CD4-positive, alpha-beta T cell (primary cell): ENCODE results near the gene ITPRIP. TPM values are rescaled to one million over a fixed set of nuclear protein-coding genes. Genes with fewer than 3 reads are reported as not detected.

Experiments used
- ATAC-seq: fragments of 200-7000 bp; cut with Tn5 transposase; one replicate; pipeline ENCODE4 v1.10.0; 2022; ENCODE audit warnings: mild to moderate bottlenecking; ENCODE audit not compliant: poor library complexity
- CTCF ChIA-PET: fragments of 350-600 bp; sonication (Branson Sonifier 250); formaldehyde crosslinking; loops from one replicate; lab custom pipeline; 2021; ENCODE audit warnings: antibody characterized with exemption, inconsistent platforms; lab: Charles Lee
- POLR2A ChIA-PET: fragments of 350-600 bp; sonication (Branson Sonifier 250); formaldehyde crosslinking; loops from one replicate; lab custom pipeline; 2021; ENCODE audit warnings: antibody characterized with exemption, inconsistent platforms; lab: Charles Lee
- DNase-seq, 14 experiments: peaks; one replicate each; pipeline ENCODE4 v3.0.0-alpha.2; 2013 to 2020; ENCODE audit warnings: mixed read lengths in 2 of 14
- H3K27ac ChIP-seq, 2 donors: one replicate each; pipeline versions ENCODE4 v1.5.1 to v1.7.0; 2013; ENCODE audit warnings: low read length in 2 of 2, low read depth in 1 of 2, mild to moderate bottlenecking in 1 of 2
- H3K27me3 ChIP-seq, 2 experiments: 1 replicate in 1 of 2; 2 replicates in 1 of 2; pipeline versions ENCODE4 v1.6.1 to v1.7.0; 2013; ENCODE audit warnings: low read length in 2 of 2, control low read depth in 1 of 2, mild to moderate bottlenecking in 1 of 2, moderate library complexity in 1 of 2; ENCODE audit not compliant: insufficient read depth in 2 of 2, control insufficient read depth in 1 of 2
- H3K36me3 ChIP-seq: one replicate; pipeline ENCODE4 v1.6.1; 2013; ENCODE audit warnings: low read length, control low read depth; ENCODE audit not compliant: insufficient read depth
- H3K4me1 ChIP-seq: one replicate; pipeline ENCODE4 v1.6.1; 2013; ENCODE audit warnings: low read length, control low read depth; ENCODE audit not compliant: insufficient read depth
- H3K4me3 ChIP-seq: one replicate; pipeline ENCODE4 v1.5.1; 2013; ENCODE audit warnings: mild to moderate bottlenecking, low read length, moderate library complexity
- H3K9me3 ChIP-seq, 2 experiments: 1 replicate in 1 of 2; 2 replicates in 1 of 2; pipeline versions ENCODE4 v1.6.1 to v1.7.0; 2013; ENCODE audit warnings: low read length in 2 of 2, mild to moderate bottlenecking in 2 of 2, control low read depth in 1 of 2, moderate library complexity in 1 of 2; ENCODE audit not compliant: control insufficient read depth in 1 of 2, insufficient read depth in 1 of 2
- H3K27ac Mint-ChIP-seq: one replicate; pipeline ENCODE4 v1.8.0; 2020; ENCODE audit warnings: mixed read lengths
- H3K27me3 Mint-ChIP-seq: one replicate; pipeline ENCODE4 v1.8.0; 2021; ENCODE audit warnings: mixed read lengths
- H3K36me3 Mint-ChIP-seq: one replicate; pipeline ENCODE4 v1.8.0; 2021; ENCODE audit warnings: low read depth, mixed read lengths
- H3K4me1 Mint-ChIP-seq: one replicate; pipeline ENCODE4 v1.8.0; 2021; ENCODE audit warnings: low read depth, mixed read lengths
- H3K4me3 Mint-ChIP-seq: one replicate; pipeline ENCODE4 v1.8.0; 2020; ENCODE audit warnings: mild to moderate bottlenecking, mixed read lengths
- H3K9me3 Mint-ChIP-seq: one replicate; pipeline ENCODE4 v1.8.0; 2020; ENCODE audit warnings: mixed read lengths
- intact Hi-C, 2 experiments: fragments of 100-400 bp; cut with DNase I in 1 of 2; cut with micrococcal nuclease in 1 of 2; formaldehyde crosslinking; loops; one replicate each; pipeline versions ENCODE4 v1.15.1 to v1.9.0; 2023 to 2025; cut with DNase I, micrococcal nuclease
- total RNA-seq, 174 experiments: library from RNA in 2 of 174; stranded (reverse) in 2 of 174; gene quantifications; one replicate each; pipeline ENCODE4 v1.2.3 and lab custom pipeline; 2021 to 2026
- TF ChIP-seq, protein P1 (sequence below): fragments of 200-600 bp; IDR thresholded peaks from one replicate; pipeline ENCODE4 v1.8.0; 2022; ENCODE audit warnings: antibody characterized with exemption, mild to moderate bottlenecking

Gene ITPRIP
- total RNA-seq, 2 experiments from 2014 or later = 127 to 133 TPM

DNA sequence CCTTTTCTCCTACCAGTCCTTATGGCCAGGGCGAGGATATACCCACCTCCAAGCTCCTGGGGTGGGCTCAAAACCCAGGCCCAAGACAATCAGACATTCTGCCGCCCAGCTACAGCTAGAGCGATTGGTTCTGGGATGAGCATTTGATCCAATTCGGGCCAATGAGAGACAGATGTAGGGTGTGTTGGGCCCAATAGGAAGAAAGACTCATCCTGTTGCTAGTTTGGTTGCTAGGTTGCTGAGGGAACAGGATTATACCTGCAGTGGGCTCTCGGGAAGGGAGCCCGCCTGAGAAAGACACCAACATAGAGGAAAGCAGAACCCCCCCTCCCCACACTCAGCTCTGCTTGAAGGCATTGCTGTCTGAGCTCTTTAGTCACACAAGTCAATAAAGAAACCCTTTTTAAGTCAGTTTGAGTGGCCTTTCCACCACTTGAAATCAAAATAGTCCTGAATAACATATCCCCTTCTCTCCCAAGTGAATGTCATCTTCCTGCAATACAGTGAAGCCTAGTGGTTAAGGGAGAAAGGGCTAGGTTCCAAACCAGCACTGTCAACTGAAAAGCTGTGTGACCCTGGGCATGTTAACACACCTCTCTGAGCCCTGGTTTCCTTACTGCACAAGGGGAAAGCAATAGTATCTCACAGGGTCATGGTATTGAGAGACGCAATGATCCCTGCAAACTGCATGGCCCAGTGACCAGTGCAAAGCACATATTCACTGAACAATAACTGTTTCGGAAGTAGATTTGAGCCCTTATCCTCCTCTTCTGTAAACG is 21.8 kb downstream of the ITPRIP start:
- intact Hi-C loops = no loop called here
- no peaks in the 10 kb centered on the region for H3K27me3 ChIP-seq
- no peak overlapping the region for H3K4me3 Mint-ChIP-seq
- H3K27me3 Mint-ChIP-seq = no peaks in the 10 kb centered on the region
- DNase-seq = no peak
- CTCF ChIA-PET = interaction anchor here (0.8 to 2.0 kb wide), 2 partner anchors 11 to 37 kb away, joined by 3 to 5 read pairs; partner anchors contain the start of gene CFAP58
- ATAC-seq = no peak
- POLR2A ChIA-PET = no interaction called here
- H3K9me3 Mint-ChIP-seq = no peaks in the 10 kb centered on the region
- H3K27ac Mint-ChIP-seq = peak overlapping the region; percentile 73
- H3K27ac ChIP-seq = no peak overlapping the region
- TF ChIP-seq, protein P1, sequence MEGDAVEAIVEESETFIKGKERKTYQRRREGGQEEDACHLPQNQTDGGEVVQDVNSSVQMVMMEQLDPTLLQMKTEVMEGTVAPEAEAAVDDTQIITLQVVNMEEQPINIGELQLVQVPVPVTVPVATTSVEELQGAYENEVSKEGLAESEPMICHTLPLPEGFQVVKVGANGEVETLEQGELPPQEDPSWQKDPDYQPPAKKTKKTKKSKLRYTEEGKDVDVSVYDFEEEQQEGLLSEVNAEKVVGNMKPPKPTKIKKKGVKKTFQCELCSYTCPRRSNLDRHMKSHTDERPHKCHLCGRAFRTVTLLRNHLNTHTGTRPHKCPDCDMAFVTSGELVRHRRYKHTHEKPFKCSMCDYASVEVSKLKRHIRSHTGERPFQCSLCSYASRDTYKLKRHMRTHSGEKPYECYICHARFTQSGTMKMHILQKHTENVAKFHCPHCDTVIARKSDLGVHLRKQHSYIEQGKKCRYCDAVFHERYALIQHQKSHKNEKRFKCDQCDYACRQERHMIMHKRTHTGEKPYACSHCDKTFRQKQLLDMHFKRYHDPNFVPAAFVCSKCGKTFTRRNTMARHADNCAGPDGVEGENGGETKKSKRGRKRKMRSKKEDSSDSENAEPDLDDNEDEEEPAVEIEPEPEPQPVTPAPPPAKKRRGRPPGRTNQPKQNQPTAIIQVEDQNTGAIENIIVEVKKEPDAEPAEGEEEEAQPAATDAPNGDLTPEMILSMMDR = no peak
- H3K36me3 Mint-ChIP-seq = peaks cover 60% of the 10 kb centered on the region
- no peaks in the 10 kb centered on the region for H3K9me3 ChIP-seq
- H3K4me3 ChIP-seq = no peak overlapping the region
- peaks cover 37% of the 10 kb centered on the region for H3K4me1 ChIP-seq
- peaks cover 64% of the 10 kb centered on the region for H3K36me3 ChIP-seq
- peaks cover 56% of the 10 kb centered on the region for H3K4me1 Mint-ChIP-seq

DNA sequence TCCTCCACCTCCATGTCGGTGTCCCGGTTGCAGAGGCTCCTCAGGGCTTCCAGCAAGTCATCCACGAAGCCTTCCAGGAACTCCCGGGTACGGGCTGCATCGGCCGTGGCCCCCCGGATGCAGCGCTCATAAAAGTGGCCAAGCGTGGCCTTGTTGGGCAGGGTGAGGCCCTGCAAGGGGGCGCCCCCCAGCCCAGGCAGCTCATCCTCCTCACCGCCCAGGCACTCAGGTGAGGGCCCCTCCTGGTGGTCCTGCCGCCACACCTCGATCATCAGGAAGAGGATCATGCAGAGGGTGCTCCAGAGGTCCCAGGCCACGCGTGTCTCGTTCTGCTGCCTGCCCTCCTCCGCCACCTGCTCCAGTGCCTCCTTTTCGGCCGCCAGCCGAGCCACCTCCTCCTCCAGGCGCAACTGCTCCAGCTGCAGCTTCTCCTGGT is 22.8 kb downstream of the ITPRIP start:
- intact Hi-C loops = no loop called here
- no peak overlapping the region for H3K27ac ChIP-seq
- H3K4me1 ChIP-seq = peaks cover 36% of the 10 kb centered on the region
- Mint-ChIP-seq H3K4me1 (peaks cover 58% of the 10 kb centered on the region), H3K4me3 (no peak overlapping the region), H3K36me3 (peaks cover 67% of the 10 kb centered on the region), H3K9me3 (no peaks in the 10 kb centered on the region), H3K27ac (no peak overlapping the region), H3K27me3 (no peaks in the 10 kb centered on the region)
- ChIA-PET CTCF (interaction anchor here (0.8 to 2.0 kb wide), 2 partner anchors 10 to 38 kb away, joined by 3 to 5 read pairs; partner anchors contain the start of gene CFAP58), POLR2A (no interaction called here)
- no peak overlapping the region for H3K4me3 ChIP-seq
- DNase-seq (no peak), ATAC-seq (no peak)
- peaks cover 73% of the 10 kb centered on the region for H3K36me3 ChIP-seq
- H3K9me3 ChIP-seq = no peaks in the 10 kb centered on the region
- H3K27me3 ChIP-seq = no peaks in the 10 kb centered on the region
- TF ChIP-seq, protein P1 = no peak

DNA sequence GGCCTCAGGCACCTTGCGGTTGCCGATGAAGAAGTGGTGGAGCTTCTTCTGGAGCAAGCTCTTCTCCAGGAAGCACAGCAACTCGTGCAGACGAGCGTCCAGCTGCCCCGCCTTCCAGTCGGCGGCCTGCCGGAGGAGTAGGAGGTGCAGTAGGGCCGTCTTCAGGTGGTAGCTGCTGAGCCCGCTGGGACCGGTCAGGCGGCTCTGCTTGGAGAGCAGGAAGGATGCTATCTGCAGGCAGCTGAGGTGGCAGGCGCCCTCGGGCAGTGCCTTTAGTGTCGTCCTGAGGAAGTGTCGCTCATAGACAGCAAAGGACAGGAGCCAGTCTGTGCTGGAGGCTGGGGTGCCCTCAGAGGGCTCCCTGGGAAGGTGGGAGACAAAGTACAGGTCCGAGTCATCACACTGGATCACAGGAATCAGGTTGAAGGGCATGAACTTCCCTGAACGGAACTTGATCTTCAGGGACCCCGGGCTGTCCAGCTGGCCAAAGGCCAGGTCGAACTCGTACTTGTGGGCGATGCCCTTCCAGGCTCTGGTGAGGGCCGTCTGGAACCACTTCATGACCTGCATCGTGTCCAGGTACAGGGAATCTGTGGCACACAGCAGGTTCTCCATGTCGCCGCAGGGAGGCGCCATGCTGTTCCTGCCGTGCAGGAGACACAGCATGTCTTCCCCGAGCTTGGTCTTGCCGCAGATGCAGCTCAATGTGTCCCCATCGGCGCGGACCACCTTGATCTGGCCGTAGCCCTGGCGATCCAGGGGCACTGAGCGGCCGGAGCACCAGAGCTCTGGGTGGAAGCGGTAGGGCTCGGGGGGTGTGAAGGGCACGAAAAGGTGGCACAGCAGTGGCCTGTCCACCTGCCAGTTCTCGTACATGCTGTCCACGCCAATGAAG is 23.4 kb downstream of the ITPRIP start:
- Histone ChIP-seq H3K27me3 (no peaks in the 10 kb centered on the region), H3K36me3 (peaks cover 75% of the 10 kb centered on the region), H3K4me3 (no peak overlapping the region), H3K9me3 (no peaks in the 10 kb centered on the region), H3K4me1 (peaks cover 40% of the 10 kb centered on the region), H3K27ac (no peak overlapping the region)
- CTCF ChIA-PET = interaction anchor here (1.2 to 2.0 kb wide), 2 partner anchors 17 to 39 kb away, joined by 3 to 5 read pairs; partner anchors contain the start of gene CFAP58
- Mint-ChIP-seq H3K27me3 (no peaks in the 10 kb centered on the region), H3K4me3 (no peak overlapping the region), H3K36me3 (peaks cover 67% of the 10 kb centered on the region), H3K27ac (no peak overlapping the region), H3K4me1 (peaks cover 58% of the 10 kb centered on the region), H3K9me3 (no peaks in the 10 kb centered on the region)
- ATAC-seq (no peak), DNase-seq (no peak)
- TF ChIP-seq, protein P1 = no peak
- POLR2A ChIA-PET = interaction anchor here (1.1 kb wide), 1 partner anchor 10 kb away, joined by 3 read pairs; no protein-coding TSS in a partner anchor
- intact Hi-C loops = no loop called here
